HTERT RPE-1 (cell line): Measurements from ENCODE around the gene MCTP1.

Experiments
- in situ Hi-C: fragments of 300-500 bp; cut with MboI; formaldehyde crosslinking; loops from 4 replicates; pipeline ENCODE4 v1.14.3; 2020; ENCODE audit warnings: low sequenced_read_pairs

The MCTP1 gene

DNA sequence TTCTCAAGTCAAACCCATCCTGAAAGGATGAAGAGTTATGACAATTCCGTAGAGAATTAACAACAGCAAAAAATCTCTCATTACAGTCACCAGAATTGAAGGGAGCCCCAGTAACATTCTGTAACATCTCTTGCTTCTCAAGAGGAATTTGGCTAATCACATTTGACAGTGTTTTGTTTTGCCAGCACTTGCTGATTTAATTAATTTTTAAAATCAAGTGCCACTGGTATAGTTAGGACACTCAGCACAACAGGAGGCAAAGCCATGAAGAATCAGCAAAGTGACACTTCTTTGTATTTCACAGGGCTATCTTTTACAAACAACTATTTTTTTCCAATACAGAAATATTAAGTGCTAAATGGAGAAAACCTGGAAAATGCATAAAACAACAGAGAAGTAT is 152.8 kb downstream of the MCTP1 start:
- in situ Hi-C loops, result no loop called here

DNA sequence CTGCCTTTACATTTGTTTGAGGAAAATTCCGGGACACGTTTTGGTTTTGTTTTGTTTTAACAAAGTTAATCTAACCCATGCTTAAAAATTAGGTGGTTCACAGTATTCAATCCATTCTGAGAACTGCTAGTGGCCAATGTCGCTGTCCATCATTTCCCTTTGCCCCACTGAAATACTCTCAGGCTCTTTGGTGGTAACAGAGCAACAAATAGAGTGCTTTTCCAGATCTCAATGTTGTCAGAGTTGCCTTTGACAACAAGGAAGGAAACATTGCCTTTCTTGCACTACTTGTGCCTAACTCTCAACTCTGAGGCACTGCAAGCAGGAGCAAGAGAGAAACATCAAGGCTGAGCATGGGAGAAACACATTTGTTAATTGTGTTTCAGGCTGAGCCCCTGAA is 154.0 kb downstream of the MCTP1 start:
- in situ Hi-C loops, result no loop called here

DNA sequence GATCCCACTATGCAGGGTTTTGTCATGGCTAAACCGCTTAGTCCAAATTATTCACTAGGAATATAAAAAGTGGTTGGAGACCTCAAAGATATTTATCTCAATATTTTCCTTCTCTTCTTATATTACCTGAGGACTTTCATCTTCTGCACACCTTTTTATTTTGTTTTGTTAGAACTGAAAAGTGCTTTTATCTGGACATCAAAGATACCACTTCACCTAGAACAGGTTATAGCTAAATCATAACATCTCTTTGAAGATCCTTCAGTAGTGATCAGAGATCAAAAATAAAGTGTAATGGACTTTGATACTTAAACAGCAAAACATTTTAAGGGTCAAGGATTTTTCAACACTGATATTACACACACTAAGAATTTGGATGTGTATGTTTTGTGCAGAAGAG is 160.2 kb downstream of the MCTP1 start:
- in situ Hi-C loops, result no loop called here

DNA sequence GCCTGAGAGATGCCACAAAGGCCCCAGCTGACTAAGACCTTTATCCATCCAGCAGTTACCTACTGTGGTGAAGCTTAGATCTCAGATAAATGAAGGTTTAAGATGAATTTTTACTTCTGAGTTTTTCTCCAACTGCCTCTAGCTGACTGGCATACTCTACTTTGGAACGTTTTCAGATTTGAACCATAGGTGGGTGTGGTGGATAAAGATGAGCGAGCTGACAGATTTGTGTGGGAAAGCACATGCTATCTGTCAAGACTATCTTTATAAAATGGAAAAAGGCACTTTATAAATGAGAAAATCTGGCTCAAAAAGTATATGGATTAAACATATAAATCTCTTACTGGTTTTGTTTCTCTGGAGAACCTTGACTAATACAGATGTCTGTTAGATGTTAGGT is 160.8 kb downstream of the MCTP1 start:
- in situ Hi-C loops, result no loop called here

GRCh38 chr5:95114902-95115301 is 170.0 kb downstream of the MCTP1 start:
- in situ Hi-C loops, result no loop called here

GRCh38 chr5:95114305-95114704 is 170.6 kb downstream of the MCTP1 start:
- in situ Hi-C loops, result no loop called here

- in situ Hi-C loops, result no loop called here
Measured at GRCh38 chr5:95113489-95113888, 171.4 kb downstream of the MCTP1 start.

DNA sequence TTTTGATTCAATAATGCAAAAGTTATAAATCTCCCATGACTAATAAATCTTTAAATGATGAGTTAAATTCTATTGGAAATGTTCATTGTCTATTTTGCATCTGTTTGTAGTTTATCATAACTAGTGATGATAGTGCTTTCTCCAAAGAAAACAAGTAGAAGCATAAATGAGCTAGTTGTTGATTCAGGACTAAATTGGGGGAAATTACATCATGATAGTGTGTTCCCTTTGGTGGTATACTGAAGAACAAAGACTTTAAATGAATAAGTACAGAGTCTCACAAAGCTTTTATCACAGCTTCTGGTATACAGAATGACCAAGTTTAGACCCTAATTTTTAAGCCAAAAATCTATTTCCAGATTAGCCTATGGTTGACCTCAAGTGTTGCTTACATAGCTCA is 173.8 kb downstream of the MCTP1 start:
- in situ Hi-C loops, result no loop called here

DNA sequence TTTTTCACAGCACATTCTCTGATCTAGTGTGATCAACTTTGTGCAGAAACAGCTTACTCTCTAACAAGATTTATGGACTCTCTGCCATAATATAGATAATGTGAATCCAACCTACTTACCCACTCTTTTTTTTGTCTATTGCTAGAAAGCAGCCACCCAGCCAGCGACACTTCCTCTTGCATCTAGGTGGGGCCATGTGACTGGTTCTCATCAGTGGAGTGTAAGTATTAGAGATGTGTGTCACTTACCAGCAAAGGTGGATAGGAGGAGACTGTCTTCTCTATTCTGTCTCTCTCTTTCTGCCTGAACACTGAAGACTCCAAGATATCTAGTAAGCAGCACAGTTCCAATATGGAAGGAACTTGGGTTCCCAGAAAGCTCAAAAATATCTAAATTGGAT is 174.8 kb downstream of the MCTP1 start:
- in situ Hi-C loops, result no loop called here

GRCh38 chr5:95107138-95107537 is 177.8 kb downstream of the MCTP1 start:
- in situ Hi-C loops, result no loop called here

DNA sequence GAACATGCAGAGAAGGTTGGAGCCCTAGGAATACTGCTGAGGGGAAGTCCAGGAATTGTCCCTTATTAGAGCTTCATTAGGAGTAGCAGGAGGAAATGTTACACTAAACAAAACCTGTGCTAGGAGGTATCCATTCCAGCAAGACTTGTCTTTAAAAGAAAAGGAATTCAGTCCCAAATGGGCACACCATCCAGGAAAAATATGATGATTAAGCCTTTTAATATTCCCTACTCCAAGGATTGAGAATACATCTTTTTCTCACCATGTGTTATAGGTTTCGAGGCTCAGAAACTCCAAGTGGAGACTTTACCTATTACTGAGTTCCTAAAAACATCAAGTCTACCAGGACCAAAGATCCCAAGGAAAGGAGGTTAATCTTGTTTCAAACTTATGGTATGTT is 179.3 kb downstream of the MCTP1 start:
- in situ Hi-C loops, result no loop called here

- in situ Hi-C loops, result no loop called here
Measured at GRCh38 chr5:95102687-95103086, 182.2 kb downstream of the MCTP1 start.

DNA sequence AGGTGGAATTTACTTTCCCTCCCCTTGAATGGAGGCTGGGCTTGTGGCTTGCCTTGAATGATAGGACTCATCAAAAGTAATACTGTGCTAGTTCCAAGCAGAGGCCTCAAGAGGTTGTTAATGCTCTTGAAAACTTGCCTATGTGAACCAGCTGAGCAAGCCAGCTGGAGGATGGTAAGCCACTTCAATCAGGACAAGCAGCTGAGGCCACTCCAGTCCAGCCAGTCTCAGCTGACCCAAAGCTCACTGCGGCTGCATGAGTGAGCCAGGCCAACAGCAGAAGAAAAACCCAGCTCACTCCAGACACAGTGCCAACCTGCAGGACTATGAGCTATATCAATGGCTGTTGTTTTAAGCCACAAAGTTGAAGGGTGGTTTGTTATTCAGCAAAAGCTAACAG is 182.8 kb downstream of the MCTP1 start:
- in situ Hi-C loops, result no loop called here

DNA sequence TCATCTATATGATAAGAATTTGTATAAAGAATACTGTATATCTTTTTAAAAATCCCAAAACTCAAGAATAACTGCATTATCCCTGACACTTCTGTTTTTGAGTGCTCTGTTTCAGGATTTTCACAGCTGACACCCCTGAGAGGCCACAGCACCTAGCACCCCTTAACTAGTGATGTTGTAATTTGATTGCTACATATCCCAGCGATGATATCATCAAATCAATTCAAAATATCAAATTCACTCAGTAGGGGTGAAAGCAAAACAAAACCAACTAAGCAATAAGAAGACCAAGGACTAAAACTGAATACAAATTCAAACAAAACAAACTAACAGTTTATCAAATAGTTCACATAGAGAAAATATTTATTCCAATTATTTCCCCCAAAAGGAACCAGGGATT is 184.3 kb downstream of the MCTP1 start:
- in situ Hi-C loops, result no loop called here

DNA sequence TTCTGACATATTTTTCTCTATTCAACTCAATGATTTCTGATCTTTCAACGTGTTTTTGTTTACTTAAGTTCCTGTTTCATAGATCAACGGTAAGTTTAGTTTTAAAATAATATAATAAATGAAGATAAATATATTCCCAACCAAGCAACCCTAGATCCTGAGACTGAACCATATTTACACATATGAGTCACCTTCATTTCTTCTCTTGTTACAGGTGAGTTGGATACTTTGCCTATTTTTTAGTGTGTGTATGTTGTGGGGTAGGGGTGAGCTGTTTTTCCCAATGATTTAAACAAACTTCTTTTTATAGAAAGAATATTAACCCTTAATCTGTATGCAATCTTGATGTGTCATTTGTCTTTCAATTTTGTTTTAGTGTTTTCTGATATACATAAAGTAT is 186.9 kb downstream of the MCTP1 start:
- in situ Hi-C loops, result no loop called here

GRCh38 chr5:95093211-95093610 is 191.7 kb downstream of the MCTP1 start:
- in situ Hi-C loops, result no loop called here

- in situ Hi-C loops, result no loop called here
Measured at GRCh38 chr5:95090774-95091173, 194.1 kb downstream of the MCTP1 start.

- in situ Hi-C loops, result no loop called here
Measured at GRCh38 chr5:95087816-95088317, 197.0 kb downstream of the MCTP1 start.

DNA sequence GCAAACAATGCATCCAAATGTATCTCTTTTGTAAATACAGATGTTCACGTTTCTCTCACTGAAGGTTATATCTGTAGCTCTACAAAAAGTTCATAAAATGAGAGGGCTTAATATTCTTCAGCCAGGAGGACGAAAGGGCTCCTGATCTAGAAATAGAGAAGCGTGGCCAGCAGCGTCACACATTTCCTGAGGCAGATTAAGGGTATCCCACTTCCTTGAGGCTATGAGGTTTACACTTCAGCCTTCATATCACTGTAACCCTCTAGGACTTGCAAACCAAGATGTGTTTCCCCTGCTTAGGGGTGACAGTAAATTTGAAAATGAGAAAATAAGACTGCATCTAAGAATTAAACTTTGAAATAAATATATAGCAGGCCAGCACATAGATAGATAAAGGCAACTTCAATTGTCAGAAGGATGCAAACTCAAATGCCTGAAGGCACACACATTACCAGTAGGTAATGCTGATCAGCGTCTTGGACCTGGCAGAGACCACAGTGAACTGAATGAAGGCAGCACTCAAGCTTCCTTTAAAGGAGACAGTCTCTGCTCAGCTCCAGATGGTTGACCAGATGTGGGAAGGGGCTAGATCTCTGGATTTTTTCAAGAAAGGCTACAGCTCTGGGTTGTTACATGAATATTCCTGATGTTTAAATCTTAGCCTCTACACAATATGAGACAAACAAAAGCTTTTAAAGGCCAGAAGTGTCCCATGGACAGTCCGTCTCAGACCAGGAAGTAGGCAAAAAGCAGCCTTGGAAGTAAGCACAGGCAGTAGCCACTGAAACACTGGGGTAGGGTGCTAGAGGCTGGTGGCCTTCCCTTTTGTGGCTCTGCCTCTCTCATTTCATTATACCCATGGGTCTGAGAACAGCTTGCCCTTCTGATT is 197.7 kb downstream of the MCTP1 start:
- in situ Hi-C loops, result no loop called here

- in situ Hi-C loops, result no loop called here
Measured at GRCh38 chr5:95084757-95085156, 200.1 kb downstream of the MCTP1 start.

GRCh38 chr5:95083606-95084005 is 201.3 kb downstream of the MCTP1 start:
- in situ Hi-C loops, result no loop called here

DNA sequence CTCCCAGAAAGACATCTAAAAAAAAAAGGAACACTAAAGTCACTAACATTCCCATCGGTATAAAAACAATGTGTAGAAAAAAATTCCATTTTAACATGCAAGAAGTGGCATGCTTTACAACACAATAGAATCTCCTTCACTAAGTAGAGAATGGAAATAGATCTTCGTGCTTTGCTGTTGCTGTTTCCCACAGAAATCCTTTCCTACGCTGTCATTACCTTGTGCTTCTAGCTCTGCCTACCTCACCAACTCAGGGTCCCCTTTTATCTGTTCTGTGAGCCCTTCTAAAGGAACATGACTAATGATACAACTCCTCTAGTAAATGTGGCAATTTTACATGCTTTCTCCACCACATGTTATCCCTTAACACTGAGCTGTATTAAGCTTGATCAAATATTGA is 202.9 kb downstream of the MCTP1 start:
- in situ Hi-C loops, result no loop called here

DNA sequence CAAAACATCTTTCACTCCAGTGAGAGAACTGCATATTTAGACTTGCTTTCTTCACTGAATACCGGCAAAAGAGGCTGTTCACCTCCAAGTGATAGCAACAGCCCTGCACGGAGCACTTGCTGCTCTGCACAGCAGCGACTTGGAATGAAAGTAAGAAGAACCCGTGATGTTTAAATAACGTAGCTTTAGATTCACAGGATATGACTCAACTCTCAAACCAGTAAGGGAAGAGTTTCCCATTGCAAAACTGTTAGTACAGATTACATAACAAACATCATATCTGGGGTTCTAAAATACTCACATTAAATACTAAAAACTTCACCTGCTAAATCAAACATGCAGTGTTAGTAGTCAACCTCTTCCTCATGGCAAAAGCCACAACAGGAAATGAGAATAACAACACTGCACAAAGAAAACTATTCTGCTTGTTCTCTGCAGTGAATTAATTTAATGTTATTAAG is 203.4 kb downstream of the MCTP1 start:
- in situ Hi-C loops, result no loop called here
